Neural progenitor cell (in vitro differentiated cells): ENCODE measurements around the gene EID1.

Experiments used
- EZH2 ChIP-seq: fragments of 200-600 bp; sonication (generic); IDR thresholded peaks from 2 replicates; pipeline ENCODE4 v1.6.1; 2017; ENCODE audit warnings: antibody characterized with exemption, mild to moderate bottlenecking, moderate library complexity
- TF ChIP-seq, protein P1 (sequence below): fragments of 200-600 bp; sonication (generic); IDR thresholded peaks from 2 replicates; pipeline ENCODE4 v1.5.1; 2017; ENCODE audit warnings: antibody characterized with exemption, mild to moderate bottlenecking

DNA sequence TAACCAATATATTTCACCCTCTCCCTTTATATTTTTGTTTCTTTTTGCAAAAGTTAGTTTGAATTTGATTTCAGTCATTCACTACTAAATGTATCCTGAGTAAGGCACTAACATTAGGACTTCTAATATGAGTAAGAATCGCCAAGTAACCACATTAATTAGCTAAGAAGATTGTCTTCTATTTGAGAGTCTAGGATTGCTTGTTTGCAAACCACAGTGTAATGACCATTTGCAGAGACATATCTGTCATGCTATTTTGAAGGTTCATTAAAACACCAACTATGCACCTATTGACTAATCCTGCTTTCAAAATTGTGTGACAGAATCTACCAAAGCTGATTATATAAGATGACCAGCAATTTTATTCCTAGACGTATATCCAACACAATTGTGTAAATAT lies 5.3 kb upstream of the EID1 start:
- TF ChIP-seq, protein P1, sequence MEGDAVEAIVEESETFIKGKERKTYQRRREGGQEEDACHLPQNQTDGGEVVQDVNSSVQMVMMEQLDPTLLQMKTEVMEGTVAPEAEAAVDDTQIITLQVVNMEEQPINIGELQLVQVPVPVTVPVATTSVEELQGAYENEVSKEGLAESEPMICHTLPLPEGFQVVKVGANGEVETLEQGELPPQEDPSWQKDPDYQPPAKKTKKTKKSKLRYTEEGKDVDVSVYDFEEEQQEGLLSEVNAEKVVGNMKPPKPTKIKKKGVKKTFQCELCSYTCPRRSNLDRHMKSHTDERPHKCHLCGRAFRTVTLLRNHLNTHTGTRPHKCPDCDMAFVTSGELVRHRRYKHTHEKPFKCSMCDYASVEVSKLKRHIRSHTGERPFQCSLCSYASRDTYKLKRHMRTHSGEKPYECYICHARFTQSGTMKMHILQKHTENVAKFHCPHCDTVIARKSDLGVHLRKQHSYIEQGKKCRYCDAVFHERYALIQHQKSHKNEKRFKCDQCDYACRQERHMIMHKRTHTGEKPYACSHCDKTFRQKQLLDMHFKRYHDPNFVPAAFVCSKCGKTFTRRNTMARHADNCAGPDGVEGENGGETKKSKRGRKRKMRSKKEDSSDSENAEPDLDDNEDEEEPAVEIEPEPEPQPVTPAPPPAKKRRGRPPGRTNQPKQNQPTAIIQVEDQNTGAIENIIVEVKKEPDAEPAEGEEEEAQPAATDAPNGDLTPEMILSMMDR: no peak
- no peak for TF ChIP-seq EZH2
